CD4-positive, alpha-beta T cell treated with Interleukin-2 at 100 ng/mL for 4 hours (primary cell): ENCODE data around the gene FSTL4.

Source experiments
- DNase-seq: peaks from one replicate; pipeline ENCODE4 v3.0.0-alpha.2; 2020; ENCODE audit warnings: low spot score

Gene FSTL4

GRCh38 chr5:133364936-133365707, 247.2 kb downstream of the FSTL4 start:
- DNase-seq = no peak

GRCh38 chr5:133363807-133364587, 248.3 kb downstream of the FSTL4 start:
- no peak for DNase-seq

GRCh38 chr5:133362438-133362837, 249.9 kb downstream of the FSTL4 start:
- DNase-seq = no peak

GRCh38 chr5:133361922-133362321, 250.4 kb downstream of the FSTL4 start:
- DNase-seq = no peak

- no peak for DNase-seq
These were observed 251.5 kb downstream of the FSTL4 start for GRCh38 chr5:133360693-133361472.

GRCh38 chr5:133359861-133360260, 252.5 kb downstream of the FSTL4 start:
- DNase-seq = no peak

GRCh38 chr5:133358271-133358670, 254.1 kb downstream of the FSTL4 start:
- DNase-seq = no peak

- DNase-seq = no peak
These were observed 254.6 kb downstream of the FSTL4 start for GRCh38 chr5:133357758-133358157.

GRCh38 chr5:133356984-133357421, 255.3 kb downstream of the FSTL4 start:
- DNase-seq = no peak

- DNase-seq = no peak
These were observed 255.9 kb downstream of the FSTL4 start for GRCh38 chr5:133356396-133356983.

GRCh38 chr5:133354323-133355185, 257.8 kb downstream of the FSTL4 start:
- DNase-seq = no peak

GRCh38 chr5:133353741-133354140, 258.6 kb downstream of the FSTL4 start:
- DNase-seq = no peak

- DNase-seq = no peak
These were observed 263.9 kb downstream of the FSTL4 start for GRCh38 chr5:133348406-133348805.

- DNase-seq = no peak
These were observed 265.3 kb downstream of the FSTL4 start for GRCh38 chr5:133347039-133347438.

- DNase-seq = no peak
These were observed 268.1 kb downstream of the FSTL4 start for GRCh38 chr5:133344266-133344665.

- no peak for DNase-seq
These were observed 269.1 kb downstream of the FSTL4 start for GRCh38 chr5:133343196-133343595.

GRCh38 chr5:133341915-133342710, 270.2 kb downstream of the FSTL4 start:
- no peak for DNase-seq

GRCh38 chr5:133341296-133341695, 271.0 kb downstream of the FSTL4 start:
- DNase-seq = no peak

GRCh38 chr5:133340822-133341221, 271.5 kb downstream of the FSTL4 start:
- DNase-seq = no peak

GRCh38 chr5:133340002-133340755, 272.2 kb downstream of the FSTL4 start:
- DNase-seq = no peak
